HG03025 (cell line): Measurements from ENCODE around the gene ZNF460.

Experiments used
- ATAC-seq: cut with Tn5 transposase; IDR thresholded peaks from one replicate; pipeline ENCODE4 v1.9.1; 2021; ENCODE audit warnings: mild to moderate bottlenecking, moderate library complexity; ENCODE audit not compliant: unreplicated experiment, low FRiP score

The ZNF460 gene

DNA sequence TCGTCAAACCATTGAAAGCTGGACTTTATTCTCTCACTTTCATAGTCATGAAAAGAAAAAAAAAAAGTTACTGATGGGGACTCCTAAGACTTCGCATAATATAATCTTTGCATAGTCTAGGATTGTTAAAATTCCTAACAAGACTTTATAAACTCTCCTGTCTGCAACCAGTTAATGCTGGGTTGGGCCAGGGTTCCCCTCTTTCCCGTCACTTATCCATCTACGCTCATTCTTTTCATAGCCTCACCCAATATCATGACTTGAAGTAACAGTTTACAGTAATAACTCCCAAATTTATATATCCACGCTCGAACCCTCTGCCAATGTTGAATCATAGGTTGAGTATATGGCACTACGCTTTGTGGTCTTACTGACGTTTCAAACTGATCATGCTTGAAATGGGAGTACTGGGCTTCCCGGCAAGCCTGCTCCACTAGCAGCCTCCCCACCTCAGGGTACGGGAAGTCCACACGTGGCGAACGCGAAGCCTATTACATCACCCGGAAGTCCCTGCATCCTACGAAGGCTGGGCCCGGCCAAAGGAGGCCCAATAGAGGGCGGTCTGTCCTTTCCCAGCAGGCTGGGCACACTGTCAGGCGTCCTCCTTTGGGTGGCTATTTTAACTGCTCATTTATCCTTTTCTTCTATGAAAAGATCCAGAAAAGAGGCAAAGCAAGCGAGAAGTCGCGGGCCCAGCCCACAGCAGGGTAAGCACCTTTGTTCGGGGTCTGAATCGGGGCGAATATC lies 694 bp upstream of the ZNF460 start:
- ATAC-seq = peak; percentile 70

DNA sequence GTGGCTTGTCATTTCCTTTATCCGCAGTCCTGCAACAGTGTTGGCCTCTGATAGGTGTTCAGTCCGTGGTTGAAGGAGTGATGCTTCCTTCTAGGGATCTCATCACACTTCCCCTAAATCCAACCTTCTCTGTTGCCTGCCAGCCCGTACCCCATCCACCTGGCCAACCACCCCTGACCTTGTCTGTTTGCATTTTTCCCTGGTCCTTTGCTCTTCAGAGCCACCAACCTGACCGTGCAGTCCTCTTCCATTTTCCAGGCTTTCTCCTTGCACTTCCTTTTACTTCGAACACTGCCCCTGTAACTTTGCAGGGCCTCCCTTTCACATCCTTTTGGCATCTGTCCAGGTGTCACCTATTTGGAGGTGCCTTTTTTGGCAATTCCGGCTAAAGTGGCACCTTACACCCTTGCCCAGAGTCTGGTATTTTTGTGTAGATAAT lies 696 bp downstream of the ZNF460 start:
- ATAC-seq = no peak

DNA sequence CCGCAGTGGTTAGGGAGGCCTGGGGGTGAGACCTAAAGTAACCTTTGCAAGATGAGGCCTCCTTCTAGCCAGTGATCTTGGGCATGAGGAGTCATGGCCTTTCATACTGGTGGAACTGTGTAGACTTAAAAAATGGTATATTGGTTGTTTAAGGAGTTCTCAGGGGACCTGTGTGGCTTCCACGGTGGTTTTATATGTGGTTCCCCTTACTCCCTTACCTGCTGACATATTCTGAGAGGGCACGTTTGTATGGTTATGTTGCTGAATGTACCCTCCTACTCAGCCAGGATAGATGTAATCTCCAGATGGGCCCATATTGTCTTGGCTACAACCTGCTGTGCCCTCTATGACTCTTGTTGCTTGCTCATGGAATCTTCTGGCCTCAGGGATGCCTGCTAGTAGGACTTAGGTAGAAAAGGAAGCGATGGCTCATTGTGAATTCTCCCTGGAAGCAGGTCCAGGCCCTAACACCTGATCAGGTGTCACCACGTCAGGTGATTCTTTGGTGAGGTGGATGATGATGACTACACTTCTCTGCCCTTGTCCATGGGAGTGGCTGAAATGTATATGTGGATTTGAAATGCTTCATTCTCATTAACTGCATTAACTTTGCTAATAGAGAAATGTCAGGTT lies 1.8 kb downstream of the ZNF460 start:
- no peak for ATAC-seq

DNA sequence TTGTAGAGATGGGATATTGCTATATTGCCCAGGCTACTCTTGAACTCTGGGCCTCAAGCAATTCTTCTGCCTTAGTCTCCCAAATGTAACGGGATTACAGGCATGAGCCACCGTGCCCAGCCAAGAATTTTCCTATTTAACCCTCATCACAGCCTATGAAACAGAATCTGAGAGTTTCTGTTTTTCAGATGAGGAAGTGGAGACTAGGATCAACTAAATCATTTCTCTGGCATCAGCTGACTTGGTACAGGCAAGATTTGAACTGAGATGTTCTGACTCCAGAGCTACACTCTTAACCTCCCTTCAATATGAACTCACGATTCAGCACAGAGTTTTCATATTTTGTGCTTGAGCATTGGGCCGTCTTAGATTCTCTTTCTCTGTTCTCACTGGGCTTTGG lies 8.1 kb downstream of the ZNF460 start:
- ATAC-seq = no peak

DNA sequence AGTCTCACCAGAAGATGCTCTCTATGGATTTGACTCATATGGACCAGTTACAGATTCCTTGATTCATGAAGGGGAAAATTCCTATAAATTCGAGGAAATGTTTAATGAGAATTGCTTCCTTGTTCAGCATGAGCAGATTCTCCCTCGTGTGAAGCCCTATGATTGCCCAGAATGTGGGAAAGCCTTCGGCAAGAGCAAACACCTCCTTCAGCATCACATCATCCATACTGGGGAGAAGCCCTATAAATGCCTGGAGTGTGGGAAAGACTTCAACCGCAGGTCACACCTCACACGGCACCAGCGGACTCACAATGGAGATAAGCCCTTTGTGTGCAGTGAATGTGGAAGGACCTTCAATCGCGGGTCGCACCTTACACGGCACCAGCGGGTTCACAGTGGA lies 10.7 kb downstream of the ZNF460 start:
- ATAC-seq = no peak

DNA sequence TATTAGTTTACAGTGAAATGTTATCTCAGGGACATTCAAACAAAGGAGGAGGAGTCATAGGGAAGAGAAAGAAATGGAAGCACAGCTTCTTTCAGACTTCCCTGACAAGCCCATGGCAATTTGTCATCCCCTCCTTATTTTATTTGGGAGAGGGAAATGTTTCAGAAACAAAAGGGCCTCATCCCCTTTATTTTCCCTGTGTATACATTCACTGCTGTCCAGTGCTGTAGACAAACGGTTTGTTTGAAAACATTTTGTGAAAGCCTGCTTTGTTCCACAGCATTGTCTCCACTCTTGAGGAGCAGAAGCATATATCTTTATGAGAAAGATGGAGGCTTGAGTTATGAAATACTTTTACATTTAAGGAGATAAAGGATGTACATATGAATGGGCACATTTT lies 12.3 kb downstream of the ZNF460 start:
- ATAC-seq = no peak

DNA sequence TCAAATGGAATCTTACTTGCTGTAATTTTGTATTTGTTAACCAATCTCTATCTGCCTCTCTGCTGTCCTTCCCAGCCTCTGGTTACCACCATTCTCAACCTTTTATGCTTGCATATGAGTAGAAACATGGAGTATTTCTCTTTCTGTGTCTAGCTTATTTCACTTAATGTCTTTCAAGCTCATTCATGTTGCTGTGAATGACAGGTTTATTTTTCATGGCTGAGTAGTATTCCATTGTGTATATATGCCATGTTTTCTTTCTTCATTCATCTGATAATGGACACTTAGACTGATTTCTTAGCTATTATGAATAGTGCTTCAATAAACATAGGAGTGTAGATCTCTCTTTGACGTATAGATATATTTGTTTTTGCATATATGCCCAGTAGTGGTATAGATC lies 13.4 kb downstream of the ZNF460 start:
- ATAC-seq = no peak

DNA sequence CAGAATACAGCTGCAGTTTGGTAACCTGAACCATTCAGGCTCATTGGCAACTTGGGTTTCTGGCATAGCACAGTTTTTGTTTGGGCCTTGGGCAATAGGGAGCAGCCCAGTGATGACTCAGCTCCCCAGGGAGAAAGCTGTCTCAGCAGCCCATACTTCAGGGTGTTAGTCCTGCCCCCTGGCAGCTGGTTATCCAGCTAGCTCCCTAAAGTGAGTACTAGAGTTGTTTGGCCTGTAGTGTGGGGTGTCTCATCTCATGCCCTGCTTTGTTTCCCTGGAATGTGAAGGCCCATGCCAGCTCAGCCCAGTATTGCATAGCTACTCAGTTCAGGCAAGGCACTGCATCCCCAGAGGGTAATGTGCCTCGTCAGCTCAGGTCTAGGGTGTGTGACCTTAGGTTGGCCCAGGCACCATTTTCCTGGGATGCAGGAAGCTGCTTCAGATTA lies 21.8 kb downstream of the ZNF460 start:
- no peak for ATAC-seq

DNA sequence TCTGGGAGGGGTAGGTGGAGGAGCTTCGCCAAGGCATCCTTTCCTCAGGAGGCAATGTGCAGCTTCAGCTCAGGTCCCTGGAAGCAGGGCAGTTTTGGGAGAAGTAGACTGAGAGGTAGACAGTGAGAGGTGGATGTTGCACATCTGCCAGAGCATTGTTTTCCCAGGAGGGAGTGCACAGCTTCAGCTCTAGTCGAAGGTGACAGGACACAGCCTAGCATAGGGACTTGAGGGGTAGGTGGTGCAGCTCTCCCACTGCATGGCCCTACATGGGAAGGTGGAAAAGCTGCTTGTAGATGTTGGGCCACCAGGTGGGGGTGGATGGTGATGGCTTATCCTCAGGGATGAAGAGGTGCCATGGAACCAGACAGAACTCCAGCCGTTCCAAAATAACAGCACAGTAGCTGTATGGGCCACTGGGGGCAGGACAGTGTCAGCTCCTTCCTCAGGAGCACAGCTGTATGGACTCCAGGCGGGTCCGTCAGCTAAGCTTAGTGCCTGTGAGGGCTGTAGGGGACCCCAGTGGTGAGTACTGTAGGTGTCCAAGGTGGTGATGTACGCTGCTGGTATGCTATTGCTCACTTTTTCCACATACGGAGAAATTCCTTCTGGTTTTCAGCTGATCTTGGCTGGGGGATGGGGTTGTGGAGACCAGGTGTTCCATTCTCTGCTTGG lies 22.6 kb downstream of the ZNF460 start:
- ATAC-seq = no peak

DNA sequence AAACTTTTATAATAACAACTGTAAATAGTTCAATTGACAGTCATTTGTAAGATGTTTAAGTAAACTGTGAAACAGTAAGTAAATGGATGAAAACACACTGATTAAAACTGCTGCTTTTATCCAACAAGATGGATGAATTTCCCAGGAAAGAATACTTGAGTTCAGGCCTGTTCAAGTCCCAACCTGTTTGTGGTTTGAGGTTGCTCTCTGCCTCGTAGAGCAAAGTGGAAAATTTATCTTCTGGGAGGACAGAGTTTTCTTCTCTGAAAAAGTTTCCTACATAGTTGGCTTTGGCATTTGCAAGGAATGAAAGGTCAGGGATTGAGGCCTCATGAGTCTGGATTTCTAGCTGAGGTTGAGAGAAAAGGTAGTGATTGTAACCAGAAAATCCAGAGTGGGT lies 24.8 kb downstream of the ZNF460 start:
- no peak for ATAC-seq

DNA sequence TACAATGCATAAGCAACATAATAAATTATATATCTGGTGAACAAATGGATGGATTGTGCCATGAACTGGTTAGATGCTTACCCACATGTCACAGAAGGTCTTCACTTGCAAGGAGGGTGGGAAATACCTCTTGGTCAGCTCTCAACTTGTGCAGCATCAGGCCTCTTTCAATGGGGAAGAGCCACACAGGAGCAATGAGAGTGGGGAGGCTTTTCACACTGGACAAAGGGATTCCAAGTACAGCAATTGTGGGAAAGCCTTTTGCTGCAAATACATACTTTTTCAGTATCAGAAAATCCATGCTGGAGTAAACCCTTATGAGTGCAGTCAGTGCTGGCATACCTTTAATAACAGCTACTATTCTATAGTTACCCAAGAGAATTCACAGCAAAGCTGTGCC lies 28.2 kb downstream of the ZNF460 start:
- ATAC-seq = no peak

DNA sequence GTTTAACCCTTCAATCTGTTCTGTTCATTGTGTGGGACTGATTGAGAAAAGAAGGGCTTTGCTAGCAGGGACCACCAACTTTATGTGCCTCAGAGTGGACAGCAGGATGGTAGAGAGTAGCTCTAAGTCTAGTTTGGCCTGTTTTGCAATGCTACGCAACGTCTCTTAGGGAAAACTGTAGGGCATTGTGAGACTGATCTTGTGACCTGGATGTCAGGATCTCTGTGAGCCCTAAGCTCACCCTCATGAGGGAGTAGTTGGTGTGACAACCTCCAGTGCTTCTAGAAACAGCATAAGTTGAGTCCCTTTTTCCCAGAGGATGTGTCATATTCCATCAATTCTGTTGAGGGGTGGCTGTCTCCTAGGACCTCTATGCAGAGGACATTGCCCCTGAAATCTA lies 30.5 kb downstream of the ZNF460 start:
- no peak for ATAC-seq

DNA sequence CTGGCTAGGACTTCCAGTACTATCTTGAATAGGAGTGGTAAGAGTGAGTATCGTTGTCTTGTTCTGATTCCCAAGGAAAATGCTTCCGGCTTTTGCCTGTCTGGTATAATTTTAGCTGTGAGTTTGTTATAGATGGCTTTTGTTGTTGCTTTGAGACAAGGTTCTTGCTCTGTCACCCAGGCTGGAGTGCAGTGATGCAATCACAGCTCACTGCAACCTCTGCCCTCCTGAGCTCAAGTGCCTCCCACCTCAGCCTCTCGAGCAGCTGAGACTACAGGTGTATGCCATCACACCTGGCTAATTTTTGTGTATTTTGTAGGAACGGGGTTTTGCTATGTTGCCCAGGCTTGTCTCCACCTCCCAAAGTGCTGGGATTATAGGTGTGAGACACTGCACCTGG lies 33.9 kb downstream of the ZNF460 start:
- no peak for ATAC-seq

DNA sequence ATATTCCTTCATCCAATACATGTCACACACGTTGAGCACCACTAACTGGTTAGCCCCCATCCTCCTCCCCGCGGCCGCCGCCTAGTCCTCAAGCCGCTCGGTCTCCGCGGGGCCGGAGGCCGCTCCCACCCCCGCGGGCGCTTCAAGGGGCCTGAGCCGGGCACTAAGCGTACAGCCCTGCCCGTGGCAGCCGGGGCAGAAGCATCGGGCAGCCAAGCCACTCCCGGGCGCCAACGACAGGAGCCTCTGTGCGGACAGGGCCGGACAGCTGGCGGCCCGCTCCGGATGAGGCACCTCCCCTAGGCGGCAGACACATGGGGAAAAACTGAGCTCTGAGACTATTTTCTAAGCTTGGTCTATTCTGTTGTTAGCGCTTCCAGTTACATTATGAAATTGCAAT lies 37.2 kb downstream of the ZNF460 start:
- no peak for ATAC-seq

DNA sequence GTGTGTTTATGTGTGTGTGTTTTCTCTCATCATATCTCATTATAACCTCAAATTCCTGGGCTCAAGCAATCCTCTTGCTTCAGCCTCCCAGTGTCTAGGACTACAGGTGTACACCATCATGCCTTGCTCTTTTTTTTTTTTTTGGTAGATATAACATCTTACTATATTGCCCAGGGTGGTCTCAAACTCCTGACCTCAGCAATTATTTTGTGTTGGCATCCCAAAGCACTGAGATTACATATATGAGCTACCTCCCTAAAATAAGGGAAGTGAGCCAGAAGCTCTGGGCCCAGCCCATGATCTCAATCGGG lies 39.5 kb downstream of the ZNF460 start:
- ATAC-seq = no peak

DNA sequence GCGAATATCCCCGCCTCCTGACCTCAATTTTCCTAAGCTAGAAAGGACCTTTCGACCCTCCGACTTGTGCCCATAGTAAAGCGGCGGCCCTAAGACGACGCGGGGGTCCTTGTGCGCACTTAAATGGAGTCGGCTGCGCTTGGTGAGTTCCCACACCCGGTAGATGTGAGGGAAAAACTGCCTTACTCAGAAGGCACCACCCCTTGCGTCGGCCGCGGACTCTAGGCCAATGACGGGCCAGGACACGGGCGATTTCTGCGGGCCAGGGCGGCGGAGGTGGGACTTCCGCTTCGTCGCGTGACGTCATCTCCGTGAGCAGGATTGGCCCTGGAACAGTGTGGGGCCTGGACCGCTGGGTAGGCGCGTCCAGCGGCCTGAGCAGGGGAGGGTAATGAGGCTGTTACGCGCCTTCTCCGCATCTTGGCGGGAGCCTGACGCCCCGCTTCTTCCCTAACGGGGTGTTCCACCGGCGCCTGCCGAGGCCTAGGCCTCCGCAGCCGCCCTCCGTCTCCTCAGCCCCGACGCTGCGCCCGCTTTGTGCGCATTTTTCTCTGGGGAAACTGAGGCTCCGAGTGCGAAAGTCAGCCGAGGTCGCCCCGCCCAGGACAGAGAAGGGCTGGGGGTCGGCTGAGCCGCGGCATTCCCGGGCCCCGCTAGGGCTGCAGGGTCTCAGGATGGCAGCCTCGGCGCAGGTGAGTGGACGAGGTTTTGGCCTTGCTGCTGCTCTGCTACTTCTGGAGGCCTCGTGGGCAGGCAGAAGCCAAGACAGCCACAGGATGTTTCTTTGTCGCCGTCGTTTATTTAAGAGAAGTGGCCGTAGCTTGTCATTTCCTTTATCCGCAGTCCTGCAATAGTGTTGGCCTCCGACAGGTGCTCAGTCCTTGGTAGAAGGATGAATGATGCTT lies 40.1 kb downstream of the ZNF460 start, which contains the start of gene ZNF543:
Gene ZNF543, plus strand, starts transcription at position 293 of the 905 bp plus-strand sequence. Its CDS starts 382 bp downstream, at position 675.
- peak; percentile 92 for ATAC-seq

DNA sequence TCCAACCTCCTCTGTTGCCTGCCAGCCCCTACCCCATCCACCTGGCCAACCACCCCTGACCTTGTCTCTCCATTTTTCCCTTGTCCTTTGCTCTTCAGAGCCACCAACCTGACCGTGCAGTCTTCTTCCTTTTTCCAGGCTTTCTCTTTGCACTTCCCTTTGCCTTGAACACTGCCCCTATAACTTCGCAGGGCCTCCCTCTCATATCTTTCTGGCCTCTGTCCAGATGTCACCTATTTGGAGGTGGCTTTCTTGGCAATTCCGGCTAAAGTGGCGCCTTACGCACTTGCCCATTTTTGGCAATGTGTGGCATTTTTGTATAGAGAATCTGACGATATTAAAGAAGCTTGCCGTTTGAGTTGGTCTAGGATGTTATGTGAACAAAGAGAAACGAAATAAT lies 40.8 kb downstream of the ZNF460 start:
- no peak for ATAC-seq

DNA sequence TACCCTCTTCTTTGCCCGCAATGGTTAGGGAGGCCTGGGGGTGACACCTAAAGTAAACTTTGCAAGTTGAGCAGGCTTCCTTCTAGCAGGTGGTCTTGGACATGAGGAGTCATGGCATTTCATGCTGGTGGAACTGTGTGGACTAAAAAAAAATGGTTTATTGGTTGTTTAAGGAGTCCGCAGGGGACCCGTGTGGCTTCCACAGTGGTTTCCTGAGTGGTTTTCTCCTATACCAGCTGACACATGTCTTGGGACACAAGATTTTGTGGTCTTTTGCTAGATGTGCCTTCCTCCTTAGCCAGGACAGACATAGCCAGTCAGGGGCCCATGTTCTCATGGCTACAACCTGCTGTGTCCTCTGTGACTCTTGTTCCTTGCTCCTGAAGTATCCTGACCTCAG lies 41.5 kb downstream of the ZNF460 start:
- no peak for ATAC-seq

DNA sequence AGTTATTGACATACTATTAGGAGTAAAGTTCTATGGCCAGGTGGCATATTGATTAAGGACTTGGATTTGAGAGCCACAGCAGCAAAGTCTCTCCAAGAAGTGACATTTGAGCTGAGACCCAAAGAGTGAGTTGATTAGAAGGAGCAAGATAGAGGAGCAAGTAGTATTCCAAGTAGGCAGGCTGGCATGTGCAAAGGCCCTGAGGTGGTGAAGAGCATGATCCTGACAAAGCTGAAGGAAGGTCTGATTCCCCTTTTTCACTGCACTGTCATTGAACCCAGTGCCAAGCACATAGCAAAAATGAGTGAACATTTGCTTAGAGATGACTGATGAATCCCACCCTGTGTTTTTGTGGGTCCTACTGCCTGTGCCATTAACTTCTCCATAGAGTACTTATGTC lies 44.7 kb downstream of the ZNF460 start:
- ATAC-seq = no peak

DNA sequence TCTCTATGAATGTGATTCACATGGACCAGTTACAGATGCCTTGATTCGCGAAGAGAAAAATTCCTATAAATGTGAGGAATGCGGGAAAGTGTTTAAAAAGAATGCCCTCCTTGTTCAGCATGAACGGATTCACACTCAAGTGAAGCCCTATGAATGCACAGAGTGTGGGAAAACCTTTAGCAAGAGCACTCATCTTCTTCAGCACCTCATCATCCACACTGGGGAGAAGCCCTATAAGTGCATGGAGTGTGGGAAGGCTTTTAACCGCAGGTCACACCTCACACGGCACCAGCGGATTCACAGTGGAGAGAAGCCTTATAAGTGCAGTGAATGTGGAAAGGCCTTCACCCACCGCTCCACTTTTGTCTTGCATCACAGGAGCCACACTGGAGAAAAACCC lies 47.7 kb downstream of the ZNF460 start:
- no peak for ATAC-seq

DNA sequence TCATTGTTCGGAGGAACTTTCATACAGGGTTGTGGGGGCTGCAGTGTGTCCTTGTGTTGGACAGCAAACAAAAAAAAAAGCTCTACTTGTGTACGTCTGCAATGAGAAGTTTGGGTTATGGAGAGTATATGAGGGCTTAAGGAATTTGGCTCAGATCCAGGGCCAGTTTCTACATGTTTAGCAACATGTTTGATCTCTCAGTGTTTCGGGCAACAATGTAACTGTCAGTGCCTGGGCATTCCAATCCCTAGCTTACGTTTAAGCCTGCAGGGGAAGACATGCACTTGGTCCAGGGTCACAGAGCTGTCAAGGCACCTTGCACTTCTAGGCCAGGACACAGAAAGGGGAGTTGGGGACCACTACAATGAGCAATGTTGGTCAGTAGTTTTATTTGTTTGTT lies 53.9 kb downstream of the ZNF460 start:
- no peak for ATAC-seq
